GM12878 (cell line): Measurements from ENCODE around the gene PDGFB. TPM values are rescaled to one million over a fixed set of nuclear protein-coding genes. Genes with fewer than 3 reads are reported as not detected.

Experiments
- ATAC-seq: fragments of 200-7000 bp; cut with Tn5 transposase; 3 replicates; pipeline ENCODE4 v1.9.1; 2020; ENCODE audit warnings: mild to moderate bottlenecking, moderate library complexity
- BruUV-seq: library from RNA; stranded (reverse); fragments of 400-500 nt; replicated peaks from 2 replicates; lab custom pipeline; 2021; lab: Mats Ljungman, UMichigan
- CTCF ChIA-PET: fragments of 300-600 bp; sonication (Branson Sonifier 250); formaldehyde crosslinking; extraction: SDS; loops from one replicate; lab custom pipeline; 2021; ENCODE audit warnings: inconsistent platforms; lab: Yijun Ruan, JAX
- POLR2A ChIA-PET: fragments of 350-600 bp; formaldehyde crosslinking; extraction: SDS; loops from one replicate; lab custom pipeline; 2021; ENCODE audit warnings: inconsistent platforms; lab: Charles Lee
- RAD21 ChIA-PET: fragments of 300-600 bp; sonication (Branson Sonifier 250); formaldehyde crosslinking; loops from one replicate; lab custom pipeline; 2023; ENCODE audit warnings: antibody characterized with exemption; ENCODE audit not compliant: unreplicated experiment; lab: Charles Lee
- SMC1A ChIA-PET: fragments of 300-600 bp; sonication (Branson Sonifier 250); formaldehyde crosslinking; loops from one replicate; lab custom pipeline; 2023; ENCODE audit not compliant: unreplicated experiment, uncharacterized antibody; lab: Charles Lee
- DNase-seq: peaks from one replicate; pipeline ENCODE4 v3.0.0-alpha.2; 2011; ENCODE audit warnings: low read depth, low spot score
- FAIRE-seq: peaks from 3 replicates; lab custom pipeline; 2011; peaks lifted over from hg19 to GRCh38; lab: Jason Lieb, UNC
- H2AFZ ChIP-seq: 2 replicates; pipeline ENCODE4 v1.6.0; 2011; ENCODE audit warnings: low read depth, low read length, control low read depth; ENCODE audit not compliant: control insufficient read depth
- H3K27ac ChIP-seq: 2 replicates; pipeline ENCODE4 v1.5.1; 2011; ENCODE audit warnings: control low read depth; ENCODE audit not compliant: control insufficient read depth, insufficient read depth
- H3K27me3 ChIP-seq, 2 experiments: replicated peaks in 1 of 2; 2 replicates each; pipeline versions ENCODE4 v1.6.0 to v1.6.1; 2011; ENCODE audit warnings: low read length in 1 of 2; ENCODE audit not compliant: control insufficient read depth in 2 of 2, insufficient read depth in 2 of 2
- H3K36me3 ChIP-seq, 2 experiments: 2 replicates each; pipeline ENCODE4 v1.5.1; 2011; ENCODE audit warnings: low read length in 1 of 2; ENCODE audit not compliant: control insufficient read depth in 2 of 2, insufficient read depth in 2 of 2
- H3K4me1 ChIP-seq: 2 replicates; pipeline ENCODE4 v1.6.1; 2011; ENCODE audit warnings: mild to moderate bottlenecking, low read length, moderate library complexity, mixed read lengths; ENCODE audit not compliant: control insufficient read depth, insufficient read depth
- H3K4me2 ChIP-seq: 2 replicates; pipeline ENCODE4 v1.6.0; 2011; ENCODE audit warnings: control low read depth; ENCODE audit not compliant: control insufficient read depth, insufficient read depth
- H3K4me3 ChIP-seq: fragments of 200-600 bp; sonication (generic); 2 replicates; pipeline ENCODE4 v1.5.1; 2016
- H3K79me2 ChIP-seq: 2 replicates; pipeline ENCODE4 v1.6.0; 2011; ENCODE audit warnings: low read length; ENCODE audit not compliant: control insufficient read depth, insufficient read depth
- H3K9ac ChIP-seq: 2 replicates; pipeline ENCODE4 v1.8.0; 2011; ENCODE audit warnings: low read length, control low read depth, mixed read lengths; ENCODE audit not compliant: control insufficient read depth, insufficient read depth
- H3K9me3 ChIP-seq: replicated peaks from 3 replicates; pipeline ENCODE4 v1.5.1; 2011; ENCODE audit warnings: mild to moderate bottlenecking, low read length; ENCODE audit not compliant: control insufficient read depth, insufficient read depth
- H4K20me1 ChIP-seq: 2 replicates; pipeline ENCODE4 v1.6.0; 2011; ENCODE audit not compliant: control insufficient read depth, insufficient read depth
- JUNB ChIP-seq: IDR thresholded peaks from 2 replicates; pipeline ENCODE4 v1.6.1; 2016; ENCODE audit warnings: antibody characterized with exemption, mild to moderate bottlenecking
- KLF5 ChIP-seq: fragments of 450-650 bp; IDR thresholded peaks from 2 replicates; pipeline ENCODE4 v1.6.1; 2014; ENCODE audit warnings: mild to moderate bottlenecking; ENCODE audit not compliant: partially characterized antibody
- MYC ChIP-seq: IDR thresholded peaks from 2 replicates; pipeline ENCODE4 v1.6.1; 2011; ENCODE audit warnings: mild to moderate bottlenecking, low read length, moderate library complexity, inconsistent platforms; ENCODE audit not compliant: insufficient read depth, insufficient replicate concordance, insufficient read length, severe bottlenecking
- RBBP5 ChIP-seq: fragments of 200-600 bp; sonication (generic); conservative IDR thresholded peaks from 2 replicates; pipeline ENCODE4 v1.6.1; 2016
- ZNF207 ChIP-seq: fragments of 450-650 bp; IDR thresholded peaks from 2 replicates; pipeline ENCODE4 v1.6.1; 2014; ENCODE audit warnings: antibody characterized with exemption, mild to moderate bottlenecking, borderline replicate concordance
- WGBS: methylation state at CpG from one replicate; pipeline ENCODE4 v1.1.6; 2016; ENCODE audit warnings: low lambda C conversion rate; ENCODE audit not compliant: insufficient replicate concordance, insufficient coverage; ENCODE audit errors: missing lambda C conversion rate; 5-methylcytosine and 5-hydroxymethylcytosine counted together
- in situ Hi-C: fragments of 300-500 bp; cut with MboI; formaldehyde crosslinking; loops from 9 replicates; pipeline ENCODE4 v1.14.3; 2018; ENCODE audit warnings: mixed read lengths
- intact Hi-C: fragments of 100-400 bp; cut with micrococcal nuclease; formaldehyde crosslinking; loops from one replicate; pipeline ENCODE4 v1.14.2; 2022; ENCODE audit not compliant: unreplicated experiment
- polyA plus RNA-seq, 11 experiments: library from polyadenylated mRNA; depleted of rRNA in 4 of 11; unstranded in 6 of 11; stranded (reverse) in 5 of 11; fragments of >200 nt; fragmentation: Nextera tagmentation in 4 of 11; fragmentation: Illumina TruSeq in 1 of 11; extraction: Ambion mirVana in 4 of 11; extraction: Trizol in 1 of 11; gene quantifications; 1 replicate in 1 of 11; 2 replicates in 10 of 11; pipeline versions ENCODE4 v1.2.1 to v1.2.3, GENCODE V29; 2011 to 2016; ENCODE audit warnings: inconsistent platforms in 2 of 11, missing spikeins in 2 of 11, low read depth in 1 of 11
- total RNA-seq, 4 experiments: library from RNA; depleted of rRNA in 3 of 4; stranded (reverse); fragments of >200 nt in 3 of 4; fragmentation: Illumina TruSeq in 1 of 4; extraction: Trizol in 1 of 4; gene quantifications; 2 replicates each; pipeline versions ENCODE4 v1.2.1 to v1.2.3, GENCODE V29; 2013 to 2021

The PDGFB gene
- total and polyA plus RNA-seq, 10 of the 15 experiments (the other 5 are each of a cell fraction or from before 2014, with no cell fraction given): 0.13 to 1.1 (median 0.56) TPM; not detected in 1

DNA sequence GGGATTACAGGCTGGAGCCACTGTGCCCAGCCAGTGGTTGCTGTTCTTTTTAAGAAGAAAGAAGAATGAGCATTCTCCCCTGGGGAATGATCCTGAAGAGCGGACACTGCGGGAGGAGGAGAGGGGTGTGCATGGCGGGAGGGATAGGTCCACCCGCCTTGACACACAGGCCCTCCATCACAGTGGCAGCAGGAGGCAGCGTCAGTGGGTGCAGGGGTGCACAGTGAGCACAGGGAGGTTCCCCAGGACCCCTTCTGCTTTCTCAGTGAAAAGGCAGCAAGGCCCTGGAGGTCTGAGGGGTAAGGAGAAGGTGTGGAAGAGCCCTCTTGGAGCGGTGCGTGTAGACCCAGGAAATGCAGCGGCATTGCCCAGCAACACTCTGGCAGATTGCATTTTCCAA lies 63.4 kb downstream of the PDGFB start:
- ChIA-PET CTCF (interaction anchor here (0.8 kb wide), 1 partner anchor 125 kb away, joined by 3 read pairs; no protein-coding TSS in a partner anchor), RAD21 (no interaction called here), SMC1A (no interaction called here), POLR2A (no interaction called here)
- Histone ChIP-seq H3K79me2 (no peaks in the 10 kb centered on the region), H3K36me3 (no peaks in the 10 kb centered on the region), H2AFZ (no peak overlapping the region), H3K9ac (no peak overlapping the region), H3K27me3 (no peaks in the 10 kb centered on the region), H3K4me1 (no peaks in the 10 kb centered on the region), H3K4me2 (no peak overlapping the region), H3K9me3 (no peaks in the 10 kb centered on the region; the same call in 2 of the 3 replicates), H3K4me3 (no peak overlapping the region), H3K27ac (no peak overlapping the region), H4K20me1 (no peaks in the 10 kb centered on the region)
- ATAC-seq (no peak), FAIRE-seq (no peak), DNase-seq (no peak)
- TF ChIP-seq JUNB (no peak), KLF5 (no peak), ZNF207 (no peak)
- intact Hi-C loops (no loop called here), in situ Hi-C loops (no loop called here)
- BruUV-seq: no TSS peak
- 77% methylated on average over 8 of the region's 8 CpGs for WGBS

DNA sequence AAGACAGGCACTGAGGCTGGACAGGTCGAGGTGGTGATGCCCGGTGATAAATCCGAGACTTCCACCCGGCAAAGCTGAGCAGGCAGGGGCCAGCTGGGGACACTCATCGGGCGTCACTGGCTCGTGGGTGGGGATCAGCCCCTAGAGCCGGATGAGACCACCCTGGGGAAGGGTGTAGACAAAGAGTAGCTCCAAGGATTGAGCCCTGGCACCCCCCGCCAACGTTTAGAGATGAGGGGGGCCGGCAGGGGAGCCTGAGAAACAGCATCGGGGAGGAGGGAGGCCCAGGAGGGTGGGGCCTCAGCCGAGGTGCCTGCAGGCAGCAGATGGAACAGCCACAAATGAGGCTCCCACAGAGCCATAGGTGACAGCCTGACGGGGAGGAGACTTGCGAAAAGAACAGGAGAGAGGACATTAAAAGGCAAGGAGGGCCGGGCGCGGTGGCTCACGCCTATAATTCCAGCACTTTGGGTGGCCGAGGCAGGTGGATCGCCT lies 64.9 kb downstream of the PDGFB start:
- no peak for DNase-seq
- ChIA-PET SMC1A (interaction anchor here (1.3 kb wide), 1 partner anchor 136 kb away, joined by 3 read pairs; no protein-coding TSS in a partner anchor), POLR2A (interaction anchor here (0.7 kb wide), 1 partner anchor 13 kb away, joined by 4 read pairs; no protein-coding TSS in a partner anchor), RAD21 (no interaction called here), CTCF (interaction anchor here (1.1 kb wide), 1 partner anchor 9 kb away, joined by 3 read pairs; no protein-coding TSS in a partner anchor)
- Histone ChIP-seq H3K27me3 (no peaks in the 10 kb centered on the region), H3K4me3 (no peak overlapping the region), H3K27ac (no peak overlapping the region), H3K79me2 (no peaks in the 10 kb centered on the region), H3K4me2 (no peak overlapping the region), H2AFZ (no peak overlapping the region), H3K4me1 (no peaks in the 10 kb centered on the region), H3K36me3 (no peaks in the 10 kb centered on the region), H3K9ac (no peak overlapping the region), H4K20me1 (no peaks in the 10 kb centered on the region), H3K9me3 (no peaks in the 10 kb centered on the region; the same call in 2 of the 3 replicates)
- no peak for ATAC-seq
- no TSS peak for BruUV-seq
- 53% methylated on average over 21 of the region's 21 CpGs for WGBS
- intact Hi-C loops (no loop called here), in situ Hi-C loops (no loop called here)
- TF ChIP-seq RBBP5 (no peak), MYC (no peak)
- FAIRE-seq: no peak
